Bronchial epithelial cell (primary cell): ENCODE results near the gene GPR35. TPM values are rescaled to one million over a fixed set of nuclear protein-coding genes. Genes with fewer than 3 reads are reported as not detected.

Experiments used
- DNase-seq: peaks from one replicate; pipeline ENCODE4 v3.0.0-alpha.2; 2010; ENCODE audit warnings: low read depth
- FAIRE-seq: peaks from 2 replicates; lab custom pipeline; 2011; peaks lifted over from hg19 to GRCh38; lab: Jason Lieb, UNC
- H3K27me3 ChIP-seq: 2 replicates; pipeline ENCODE4 v1.5.1; 2011; ENCODE audit warnings: low read length; ENCODE audit not compliant: control insufficient read depth, insufficient read depth
- H3K36me3 ChIP-seq: 2 replicates; pipeline ENCODE4 v1.5.1; 2011; ENCODE audit warnings: low read length; ENCODE audit not compliant: control insufficient read depth, insufficient read depth
- H3K4me3 ChIP-seq: 2 replicates; pipeline ENCODE4 v1.5.1; 2011; ENCODE audit warnings: mild to moderate bottlenecking, low read depth, low read length, control low read depth
- CTCF ChIP-seq: IDR thresholded peaks from 2 replicates; pipeline ENCODE4 v1.5.1; 2011; ENCODE audit warnings: mild to moderate bottlenecking, moderate library complexity, low read length, control low read depth, inconsistent platforms; ENCODE audit not compliant: insufficient read depth, severe bottlenecking
- total RNA-seq: library from RNA; depleted of rRNA; stranded (reverse); fragments of >200 nt; gene quantifications from 2 replicates; pipeline ENCODE4 v1.2.1, GENCODE V29; 2014

GPR35 gene
- total RNA-seq, 1 donor from 2014 or later: 0.26 TPM

- FAIRE-seq (no peak), DNase-seq (no peak)
- no peaks in the 10 kb centered on the region for H3K36me3 ChIP-seq
- H3K27me3 ChIP-seq: no peaks in the 10 kb centered on the region
- TF ChIP-seq CTCF: no peak
- H3K4me3 ChIP-seq: no peak overlapping the region
Measured at GRCh38 chr2:240635998-240636547, 10.8 kb downstream of the GPR35 start.

GRCh38 chr2:240636563-240637115 lies 11.4 kb downstream of the GPR35 start:
- H3K4me3 ChIP-seq: no peak overlapping the region
- no peak for TF ChIP-seq CTCF
- FAIRE-seq: no peak
- no peak for DNase-seq
- H3K36me3 ChIP-seq: no peaks in the 10 kb centered on the region
- H3K27me3 ChIP-seq: no peaks in the 10 kb centered on the region

- FAIRE-seq (no peak), DNase-seq (no peak)
- Histone ChIP-seq H3K4me3 (no peak overlapping the region), H3K27me3 (no peaks in the 10 kb centered on the region), H3K36me3 (no peaks in the 10 kb centered on the region)
- no peak for TF ChIP-seq CTCF
Measured at GRCh38 chr2:240637116-240637900, 12.0 kb downstream of the GPR35 start.

- FAIRE-seq: no peak
- no peak for TF ChIP-seq CTCF
- H3K27me3 ChIP-seq: no peaks in the 10 kb centered on the region
- no peak overlapping the region for H3K4me3 ChIP-seq
- H3K36me3 ChIP-seq: no peaks in the 10 kb centered on the region
- no peak for DNase-seq
Measured at GRCh38 chr2:240637901-240638345, 12.6 kb downstream of the GPR35 start.

GRCh38 chr2:240638512-240639160 lies 13.4 kb downstream of the GPR35 start:
- DNase-seq (no peak), FAIRE-seq (no peak)
- Histone ChIP-seq H3K36me3 (no peaks in the 10 kb centered on the region), H3K27me3 (no peaks in the 10 kb centered on the region), H3K4me3 (no peak overlapping the region)
- no peak for TF ChIP-seq CTCF
